ENCODE data around the gene CCDC177. TPM values are rescaled to one million over a fixed set of nuclear protein-coding genes. Genes with fewer than 3 reads are reported as not detected.

Gene CCDC177
- total and polyA plus RNA-seq, 2 donors (not counting 1 experiment from before 2014, with no cell fraction given): not detected

DNA sequence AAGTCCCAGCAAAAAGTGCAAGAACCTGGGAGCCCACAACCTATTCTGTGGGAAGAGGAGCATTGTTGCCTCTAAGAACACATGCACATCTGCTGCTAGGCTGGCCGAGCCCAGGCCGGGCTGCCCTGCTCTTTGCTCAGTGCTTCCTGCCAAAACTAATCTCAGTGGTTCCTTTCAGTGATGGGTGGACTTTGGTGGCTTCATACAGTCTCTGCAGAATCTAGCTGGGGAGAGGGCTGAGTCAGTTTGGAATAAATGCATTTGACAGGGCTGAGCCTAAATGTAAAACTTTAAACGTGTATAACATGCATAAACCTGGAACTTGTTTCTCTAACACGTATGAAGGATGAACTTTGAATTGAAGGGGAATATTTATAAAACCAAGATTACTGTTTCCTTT, 44.6 kb downstream of the CCDC177 start:
- H3K9me3 ChIP-seq (ENCODE audit: control insufficient read depth, insufficient read depth, low read depth, low read length): no peaks in the 10 kb centered on the region
- no peaks in the 10 kb centered on the region for H3K36me3 ChIP-seq (ENCODE audit: control insufficient read depth, insufficient read depth, low read length)
- no peaks in the 10 kb centered on the region for H3K79me2 ChIP-seq (ENCODE audit: control insufficient read depth, insufficient read depth, low read length)
- no peaks in the 10 kb centered on the region for H4K20me1 ChIP-seq (ENCODE audit: control insufficient read depth, extremely low read depth, insufficient read depth, low read length)
- H3K4me3 ChIP-seq (replicated peaks in 1 of 4; ENCODE audit: control extremely low read depth in 1 of 4, insufficient read depth in 1 of 4, low read depth in 3 of 4, low read length in 4 of 4): no peak overlapping the region
- TF ChIP-seq CTCF (conservative IDR thresholded peaks at IDR 0.05 in 1 of 2, IDR thresholded peaks at IDR 0.05 in 1 of 2; ENCODE audit: low read depth in 1 of 2, low read length in 2 of 2) (no peak), EZH2 (IDR thresholded peaks at IDR 0.05; ENCODE audit: low read length, missing control alignments) (no peak)
- H3K27ac ChIP-seq (ENCODE audit: insufficient read depth, low read length): no peak overlapping the region
- no peaks in the 10 kb centered on the region for H3K4me1 ChIP-seq (ENCODE audit: control insufficient read depth, extremely low read depth, insufficient read depth, low read length)
- no peak overlapping the region for H2AFZ ChIP-seq (ENCODE audit: low read length)
- DNase-seq (ENCODE audit: low read depth in 2 of 2): no peak
- H3K27me3 ChIP-seq (ENCODE audit: control insufficient read depth, insufficient read depth, low read length): peaks cover 31% of the 10 kb centered on the region
- H3K4me2 ChIP-seq (ENCODE audit: extremely low read depth, insufficient read depth, low read length): no peak overlapping the region
- no peak overlapping the region for H3K9ac ChIP-seq (ENCODE audit: insufficient read depth, low read length)

DNA sequence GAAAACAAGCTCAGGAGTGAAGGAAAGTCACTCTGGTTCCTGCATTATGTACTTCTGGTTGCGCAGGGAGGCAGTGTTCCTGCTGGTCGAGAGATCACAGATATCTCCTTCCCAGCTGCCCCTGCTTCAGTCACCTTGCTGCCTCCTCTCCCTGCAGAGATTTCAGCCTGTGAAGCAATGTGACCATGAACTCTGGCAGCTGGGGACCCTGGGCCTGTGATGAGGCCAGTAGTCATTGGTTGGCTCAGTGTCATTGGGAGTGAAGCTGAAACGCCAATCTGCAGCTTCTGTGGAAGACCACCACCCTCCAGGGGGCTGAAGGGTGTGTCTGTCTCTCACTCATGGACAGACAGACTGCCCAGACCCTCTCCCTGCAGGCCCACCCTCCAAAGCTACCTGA, 45.1 kb downstream of the CCDC177 start:
- Histone ChIP-seq H3K27me3 (ENCODE audit: control insufficient read depth, insufficient read depth, low read length) (peaks cover 31% of the 10 kb centered on the region), H3K4me3 (replicated peaks in 1 of 4; ENCODE audit: control extremely low read depth in 1 of 4, insufficient read depth in 1 of 4, low read depth in 3 of 4, low read length in 4 of 4) (no peak overlapping the region), H3K9ac (ENCODE audit: insufficient read depth, low read length) (no peak overlapping the region), H3K4me1 (ENCODE audit: control insufficient read depth, extremely low read depth, insufficient read depth, low read length) (no peaks in the 10 kb centered on the region), H4K20me1 (ENCODE audit: control insufficient read depth, extremely low read depth, insufficient read depth, low read length) (no peaks in the 10 kb centered on the region), H3K36me3 (ENCODE audit: control insufficient read depth, insufficient read depth, low read length) (no peaks in the 10 kb centered on the region), H2AFZ (ENCODE audit: low read length) (no peak overlapping the region), H3K79me2 (ENCODE audit: control insufficient read depth, insufficient read depth, low read length) (no peaks in the 10 kb centered on the region), H3K4me2 (ENCODE audit: extremely low read depth, insufficient read depth, low read length) (no peak overlapping the region), H3K27ac (ENCODE audit: insufficient read depth, low read length) (no peak overlapping the region), H3K9me3 (ENCODE audit: control insufficient read depth, insufficient read depth, low read depth, low read length) (no peaks in the 10 kb centered on the region)
- DNase-seq (ENCODE audit: low read depth in 2 of 2): no peak
- TF ChIP-seq EZH2 (IDR thresholded peaks at IDR 0.05; ENCODE audit: low read length, missing control alignments) (no peak), CTCF (conservative IDR thresholded peaks at IDR 0.05 in 1 of 2, IDR thresholded peaks at IDR 0.05 in 1 of 2; ENCODE audit: low read depth in 1 of 2, low read length in 2 of 2) (no peak)

- no peak overlapping the region for H3K9ac ChIP-seq (ENCODE audit: insufficient read depth, low read length)
- peaks cover 33% of the 10 kb centered on the region for H3K27me3 ChIP-seq (ENCODE audit: control insufficient read depth, insufficient read depth, low read length)
- DNase-seq (ENCODE audit: low read depth in 2 of 2): no peak
- H3K79me2 ChIP-seq (ENCODE audit: control insufficient read depth, insufficient read depth, low read length): no peaks in the 10 kb centered on the region
- no peak overlapping the region for H3K27ac ChIP-seq (ENCODE audit: insufficient read depth, low read length)
- TF ChIP-seq EZH2 (IDR thresholded peaks at IDR 0.05; ENCODE audit: low read length, missing control alignments) (no peak), CTCF (conservative IDR thresholded peaks at IDR 0.05 in 1 of 2, IDR thresholded peaks at IDR 0.05 in 1 of 2; ENCODE audit: low read depth in 1 of 2, low read length in 2 of 2) (no peak)
- no peak overlapping the region for H3K4me3 ChIP-seq (replicated peaks in 1 of 4; ENCODE audit: control extremely low read depth in 1 of 4, insufficient read depth in 1 of 4, low read depth in 3 of 4, low read length in 4 of 4)
- no peaks in the 10 kb centered on the region for H3K36me3 ChIP-seq (ENCODE audit: control insufficient read depth, insufficient read depth, low read length)
- no peaks in the 10 kb centered on the region for H3K4me1 ChIP-seq (ENCODE audit: control insufficient read depth, extremely low read depth, insufficient read depth, low read length)
- no peaks in the 10 kb centered on the region for H3K9me3 ChIP-seq (ENCODE audit: control insufficient read depth, insufficient read depth, low read depth, low read length)
- no peak overlapping the region for H3K4me2 ChIP-seq (ENCODE audit: extremely low read depth, insufficient read depth, low read length)
- no peak overlapping the region for H2AFZ ChIP-seq (ENCODE audit: low read length)
- no peaks in the 10 kb centered on the region for H4K20me1 ChIP-seq (ENCODE audit: control insufficient read depth, extremely low read depth, insufficient read depth, low read length)
These were observed 45.7 kb downstream of the CCDC177 start for GRCh38 chr14:69528930-69529329.

Measured in fibroblast of lung (primary cell).